ENCODE data around the gene MPP3. TPM values are rescaled to one million over a fixed set of nuclear protein-coding genes. Genes with fewer than 3 reads are reported as not detected.
A peak's percentile ranks its signal among the peaks of the same experiment; 100 is the strongest.

The MPP3 gene
- total RNA-seq, 1 experiment from 2014 or later = 24.5 TPM

GRCh38 chr17:43767053-43767712, 65.8 kb downstream of the MPP3 start:
- ChIA-PET CTCF (interaction anchor here (0.5 to 14.5 kb wide), 25 partner anchors 8 to 1571 kb away, joined by 3 to 467 read pairs (median 4); partner anchors contain the start of gene CFAP97D1), POLR2A (interaction anchor here (1.3 to 1.5 kb wide), 3 partner anchors 36 to 73 kb away, joined by 3 read pairs; no protein-coding TSS in a partner anchor)
- Mint-ChIP-seq H3K4me1 (ENCODE audit: insufficient read depth, unreplicated experiment) (no peaks in the 10 kb centered on the region), H3K4me3 (ENCODE audit: unreplicated experiment) (no peak overlapping the region), H3K36me3 (ENCODE audit: insufficient read depth, unreplicated experiment) (peaks cover 45% of the 10 kb centered on the region), H3K27ac (ENCODE audit: low read depth, unreplicated experiment) (no peak overlapping the region), H3K9me3 (ENCODE audit: unreplicated experiment) (no peaks in the 10 kb centered on the region), H3K27me3 (ENCODE audit: insufficient read depth, unreplicated experiment) (no peaks in the 10 kb centered on the region)
- TF ChIP-seq, protein P1, sequence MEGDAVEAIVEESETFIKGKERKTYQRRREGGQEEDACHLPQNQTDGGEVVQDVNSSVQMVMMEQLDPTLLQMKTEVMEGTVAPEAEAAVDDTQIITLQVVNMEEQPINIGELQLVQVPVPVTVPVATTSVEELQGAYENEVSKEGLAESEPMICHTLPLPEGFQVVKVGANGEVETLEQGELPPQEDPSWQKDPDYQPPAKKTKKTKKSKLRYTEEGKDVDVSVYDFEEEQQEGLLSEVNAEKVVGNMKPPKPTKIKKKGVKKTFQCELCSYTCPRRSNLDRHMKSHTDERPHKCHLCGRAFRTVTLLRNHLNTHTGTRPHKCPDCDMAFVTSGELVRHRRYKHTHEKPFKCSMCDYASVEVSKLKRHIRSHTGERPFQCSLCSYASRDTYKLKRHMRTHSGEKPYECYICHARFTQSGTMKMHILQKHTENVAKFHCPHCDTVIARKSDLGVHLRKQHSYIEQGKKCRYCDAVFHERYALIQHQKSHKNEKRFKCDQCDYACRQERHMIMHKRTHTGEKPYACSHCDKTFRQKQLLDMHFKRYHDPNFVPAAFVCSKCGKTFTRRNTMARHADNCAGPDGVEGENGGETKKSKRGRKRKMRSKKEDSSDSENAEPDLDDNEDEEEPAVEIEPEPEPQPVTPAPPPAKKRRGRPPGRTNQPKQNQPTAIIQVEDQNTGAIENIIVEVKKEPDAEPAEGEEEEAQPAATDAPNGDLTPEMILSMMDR (IDR thresholded peaks at IDR 0.05; ENCODE audit: unreplicated experiment) = no peak
- intact Hi-C loops (cut with micrococcal nuclease) = no loop called here
- DNase-seq (ENCODE audit: unreplicated experiment) = no peak
- no TSS peak for BruUV-seq (replicated peaks)

DNA sequence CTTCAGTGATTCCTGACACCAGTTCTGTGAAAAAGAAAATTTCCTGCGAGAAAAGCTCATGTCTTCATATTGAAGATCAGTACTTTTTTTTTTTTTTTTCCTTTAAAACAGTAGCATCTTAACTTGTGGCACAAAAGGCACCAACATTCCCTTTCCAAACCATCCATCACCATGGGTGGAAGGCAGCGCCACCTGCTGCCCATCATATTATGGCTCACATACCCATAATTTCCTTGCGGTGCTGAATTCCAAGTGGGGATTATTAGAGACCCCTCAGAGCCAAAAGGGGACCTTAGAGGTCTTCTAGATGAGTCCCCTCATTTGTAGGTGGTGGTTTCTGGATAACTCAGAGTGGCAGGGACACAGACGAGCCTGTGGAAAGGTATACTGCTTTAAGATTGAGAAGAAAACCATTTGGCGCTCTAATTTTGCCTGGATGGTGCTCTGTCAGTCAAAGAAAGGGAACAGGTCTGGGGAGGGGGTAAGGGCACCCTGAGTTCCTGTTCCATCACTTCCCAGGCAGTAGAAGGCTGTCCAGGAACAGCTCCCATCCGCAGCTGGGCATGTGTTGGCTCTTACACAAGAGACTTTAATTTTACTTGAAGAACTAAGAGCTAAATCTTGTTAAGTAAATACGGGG, 66.4 kb downstream of the MPP3 start:
- ChIA-PET CTCF (interaction anchor here (0.5 to 14.5 kb wide), 56 partner anchors 7 to 1161 kb away, joined by 3 to 467 read pairs (median 4); partner anchors contain the start of genes CD300LG, CFAP97D1 and DUSP3), POLR2A (interaction anchor here (0.6 to 1.5 kb wide), 4 partner anchors 36 to 79 kb away, joined by 3 read pairs; no protein-coding TSS in a partner anchor)
- no peaks in the 10 kb centered on the region for H3K9me3 Mint-ChIP-seq (ENCODE audit: unreplicated experiment)
- TF ChIP-seq, protein P1 (IDR thresholded peaks at IDR 0.05; ENCODE audit: unreplicated experiment) = peak; percentile 60
- no peaks in the 10 kb centered on the region for H3K4me1 Mint-ChIP-seq (ENCODE audit: insufficient read depth, unreplicated experiment)
- no peak overlapping the region for H3K4me3 Mint-ChIP-seq (ENCODE audit: unreplicated experiment)
- peak; percentile 69 for DNase-seq (ENCODE audit: unreplicated experiment)
- peaks cover 39% of the 10 kb centered on the region for H3K36me3 Mint-ChIP-seq (ENCODE audit: insufficient read depth, unreplicated experiment)
- intact Hi-C loops (cut with micrococcal nuclease) = loop anchor here (1.0 kb wide), 1 partner anchor 80 kb away; no protein-coding TSS in a partner anchor
- no TSS peak for BruUV-seq (replicated peaks)
- no peaks in the 10 kb centered on the region for H3K27me3 Mint-ChIP-seq (ENCODE audit: insufficient read depth, unreplicated experiment)
- H3K27ac Mint-ChIP-seq (ENCODE audit: low read depth, unreplicated experiment) = no peak overlapping the region

DNA sequence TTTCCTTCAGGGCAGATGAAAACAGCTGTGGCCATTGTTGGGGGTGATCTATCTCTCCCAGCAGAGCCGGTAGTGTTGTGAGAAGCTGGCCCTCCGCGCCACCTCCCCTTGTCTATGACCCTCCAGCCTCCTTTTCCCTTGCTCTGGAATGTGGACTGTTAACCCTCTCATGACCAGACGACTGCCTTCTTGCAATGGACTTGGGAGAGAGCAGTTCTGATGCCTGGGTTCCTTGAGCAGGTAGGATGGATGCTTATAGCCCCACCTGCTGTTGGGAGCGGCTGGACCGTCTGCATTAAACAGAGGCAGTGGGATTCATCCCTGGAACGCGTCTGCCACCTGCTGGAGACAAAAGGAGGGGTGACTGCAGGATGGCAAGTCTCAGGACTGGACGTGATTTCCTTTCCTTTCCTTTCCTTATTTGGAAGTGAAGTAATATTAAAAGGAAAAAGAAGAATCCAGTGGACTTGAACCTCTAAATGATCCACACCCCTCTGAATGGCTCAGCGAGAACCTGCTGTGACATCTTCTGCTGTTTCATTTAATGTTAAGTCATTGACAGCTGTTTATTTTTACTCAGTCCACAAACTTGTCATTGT, 72.6 kb downstream of the MPP3 start:
- peak; percentile 95 for DNase-seq (ENCODE audit: unreplicated experiment)
- no peaks in the 10 kb centered on the region for H3K9me3 Mint-ChIP-seq (ENCODE audit: unreplicated experiment)
- no peaks in the 10 kb centered on the region for H3K27me3 Mint-ChIP-seq (ENCODE audit: insufficient read depth, unreplicated experiment)
- TF ChIP-seq, protein P1 (IDR thresholded peaks at IDR 0.05; ENCODE audit: unreplicated experiment) = peak; percentile 98
- POLR2A ChIA-PET = interaction anchor here (0.9 to 2.9 kb wide), 4 partner anchors 59 to 86 kb away, joined by 3 to 20 read pairs (median 5); partner anchors contain the start of gene CD300LG
- no peak overlapping the region for H3K27ac Mint-ChIP-seq (ENCODE audit: low read depth, unreplicated experiment)
- no TSS peak for BruUV-seq (replicated peaks)
- H3K36me3 Mint-ChIP-seq (ENCODE audit: insufficient read depth, unreplicated experiment) = no peaks in the 10 kb centered on the region
- peaks cover 12% of the 10 kb centered on the region for H3K4me1 Mint-ChIP-seq (ENCODE audit: insufficient read depth, unreplicated experiment)
- H3K4me3 Mint-ChIP-seq (ENCODE audit: unreplicated experiment) = no peak overlapping the region
- CTCF ChIA-PET = interaction anchor here (0.5 to 14.5 kb wide), 47 partner anchors 9 to 1559 kb away, joined by 3 to 467 read pairs (median 4); partner anchors contain the start of gene CD300LG
- intact Hi-C loops (cut with micrococcal nuclease) = loop anchor here (1.0 to 2.0 kb wide), 3 partner anchors 66 to 184 kb away; no protein-coding TSS in a partner anchor

Measured in MCF 10A (cell line).